ENCODE measurements around the gene KCNH1.
"Not testable (repeated sequence)": the region's sequence is repeated elsewhere in the genome, so short reads cannot be mapped to it uniquely, and the experiment has no call there.

KCNH1 gene

DNA sequence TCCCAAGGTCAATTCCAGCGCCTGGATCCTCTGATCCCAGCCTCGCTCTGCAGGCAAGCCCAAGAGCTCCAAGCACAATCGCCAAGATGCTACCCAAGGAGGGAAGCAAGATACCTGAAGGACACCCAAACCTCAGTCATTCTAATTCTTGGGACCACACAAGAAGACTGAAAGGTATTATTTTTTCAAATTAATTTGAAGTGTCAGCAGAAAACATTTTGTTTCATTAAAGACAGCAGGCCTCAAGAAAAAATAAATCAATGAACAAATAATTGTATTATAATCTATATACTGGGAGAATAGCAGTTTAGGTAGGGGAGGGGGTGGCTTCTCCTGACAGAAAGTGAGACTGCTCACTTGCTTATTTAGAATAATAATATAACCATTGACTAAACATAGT is 457.4 kb downstream of the KCNH1 start:
- no peaks in the 10 kb centered on the region for H3K9me3 ChIP-seq
- in situ Hi-C loops (cut with MboI; ENCODE audit: low sequenced_read_pairs), result no loop called here
- H3K4me1 ChIP-seq, result no peaks in the 10 kb centered on the region
- no peak for DNase-seq (ENCODE audit: low spot score in 2 of 2)
- H3K4me3 ChIP-seq, result no peak overlapping the region
- H3K27me3 ChIP-seq (ENCODE audit: low read depth), result no peaks in the 10 kb centered on the region
- H3K36me3 ChIP-seq (replicated peaks), result no peaks in the 10 kb centered on the region

DNA sequence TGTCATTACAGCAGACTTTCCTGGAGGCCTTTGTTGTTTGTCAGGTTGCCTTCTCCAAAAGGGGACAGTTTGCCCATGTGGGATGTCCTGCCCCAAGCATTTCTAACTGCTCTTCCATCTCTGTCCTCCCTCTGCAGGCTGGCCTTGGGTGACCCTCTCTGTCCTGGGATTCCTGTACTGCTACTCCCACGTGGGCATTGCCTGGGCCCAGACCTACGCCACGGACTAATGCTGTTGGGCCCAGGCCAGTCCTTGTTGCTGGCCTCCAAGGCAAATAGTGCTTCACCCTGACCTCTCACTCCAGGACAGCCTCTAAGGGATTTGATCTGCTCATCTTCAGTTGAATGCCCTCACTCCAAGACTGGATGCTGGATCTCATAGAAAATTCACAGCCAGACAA is 459.8 kb downstream of the KCNH1 start:
- Histone ChIP-seq H3K4me3 (no peak overlapping the region), H3K9me3 (no peaks in the 10 kb centered on the region), H3K27me3 (ENCODE audit: low read depth) (no peaks in the 10 kb centered on the region), H3K36me3 (replicated peaks) (no peaks in the 10 kb centered on the region), H3K4me1 (no peaks in the 10 kb centered on the region)
- in situ Hi-C loops (cut with MboI; ENCODE audit: low sequenced_read_pairs), result no loop called here
- DNase-seq (ENCODE audit: low spot score in 2 of 2), result no peak

DNA sequence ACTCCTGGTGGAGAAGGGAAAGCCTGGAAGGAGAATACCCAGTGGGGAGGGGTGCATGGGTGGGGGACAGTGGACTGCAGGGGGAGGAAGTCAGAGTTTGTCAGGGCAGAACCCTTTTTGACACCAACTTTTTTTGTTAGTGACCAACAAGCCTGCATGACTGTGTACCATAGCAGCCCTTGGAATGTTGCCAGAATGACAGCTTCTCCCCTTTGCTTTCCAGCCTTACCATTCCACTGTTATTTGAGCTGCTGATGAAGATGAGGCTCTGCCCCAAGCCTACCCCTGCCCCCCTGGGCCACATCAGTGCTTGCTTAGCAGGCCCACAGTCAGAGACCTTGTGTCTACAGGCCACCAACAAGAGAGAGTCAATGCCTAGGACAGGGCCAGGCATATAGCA is 464.0 kb downstream of the KCNH1 start:
- no peaks in the 10 kb centered on the region for H3K27me3 ChIP-seq (ENCODE audit: low read depth)
- no peak overlapping the region for H3K4me3 ChIP-seq
- in situ Hi-C loops (cut with MboI; ENCODE audit: low sequenced_read_pairs), result no loop called here
- no peaks in the 10 kb centered on the region for H3K36me3 ChIP-seq (replicated peaks)
- no peaks in the 10 kb centered on the region for H3K9me3 ChIP-seq
- H3K4me1 ChIP-seq, result no peaks in the 10 kb centered on the region
- DNase-seq (ENCODE audit: low spot score in 2 of 2), result no peak

DNA sequence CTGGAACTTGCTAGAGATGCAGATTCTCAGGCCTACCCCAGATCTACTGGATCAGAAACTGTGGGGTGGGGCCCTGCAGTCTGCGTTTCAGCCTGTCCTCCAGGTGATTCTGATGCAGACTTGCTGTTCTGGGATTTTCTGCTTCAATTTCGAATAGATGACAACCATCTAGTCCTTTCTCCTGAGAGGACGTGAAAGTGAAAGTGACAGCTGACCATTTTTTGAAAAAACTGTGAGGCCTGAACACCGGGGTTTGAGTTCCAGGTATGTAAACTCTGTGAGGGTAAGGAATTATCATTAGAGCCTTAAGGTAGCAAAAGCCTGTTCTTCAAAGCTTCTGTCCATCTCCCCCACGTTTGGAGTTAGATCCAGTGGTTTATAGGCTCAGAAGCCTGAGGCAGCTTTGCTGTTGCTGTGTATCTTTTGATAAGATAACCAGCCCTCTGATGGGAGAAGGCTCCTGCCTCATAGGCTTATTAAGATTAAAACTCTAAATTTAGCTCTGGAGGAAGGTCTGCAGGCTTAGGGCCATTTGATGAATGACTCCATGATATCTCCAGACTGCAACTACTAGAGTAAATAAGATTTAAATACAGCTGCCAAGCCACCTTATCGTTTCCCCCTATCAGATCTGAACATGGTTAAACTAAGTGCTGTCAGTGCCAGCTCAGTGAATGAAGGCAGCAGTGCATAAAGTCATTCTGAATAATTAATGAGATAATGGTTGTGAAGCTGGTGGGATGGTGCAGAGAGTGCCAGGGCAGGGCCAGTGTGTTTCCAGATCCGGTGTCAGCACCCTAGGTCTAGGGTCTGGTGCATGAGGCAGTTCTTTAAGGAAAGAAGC is 470.0 kb downstream of the KCNH1 start:
- H3K36me3 ChIP-seq (replicated peaks), result no peaks in the 10 kb centered on the region
- H3K27me3 ChIP-seq (ENCODE audit: low read depth), result no peaks in the 10 kb centered on the region
- no peak for DNase-seq (ENCODE audit: low spot score in 2 of 2)
- in situ Hi-C loops (cut with MboI; ENCODE audit: low sequenced_read_pairs), result no loop called here
- no peaks in the 10 kb centered on the region for H3K4me1 ChIP-seq
- no peak overlapping the region for H3K4me3 ChIP-seq
- H3K9me3 ChIP-seq, result no peaks in the 10 kb centered on the region

DNA sequence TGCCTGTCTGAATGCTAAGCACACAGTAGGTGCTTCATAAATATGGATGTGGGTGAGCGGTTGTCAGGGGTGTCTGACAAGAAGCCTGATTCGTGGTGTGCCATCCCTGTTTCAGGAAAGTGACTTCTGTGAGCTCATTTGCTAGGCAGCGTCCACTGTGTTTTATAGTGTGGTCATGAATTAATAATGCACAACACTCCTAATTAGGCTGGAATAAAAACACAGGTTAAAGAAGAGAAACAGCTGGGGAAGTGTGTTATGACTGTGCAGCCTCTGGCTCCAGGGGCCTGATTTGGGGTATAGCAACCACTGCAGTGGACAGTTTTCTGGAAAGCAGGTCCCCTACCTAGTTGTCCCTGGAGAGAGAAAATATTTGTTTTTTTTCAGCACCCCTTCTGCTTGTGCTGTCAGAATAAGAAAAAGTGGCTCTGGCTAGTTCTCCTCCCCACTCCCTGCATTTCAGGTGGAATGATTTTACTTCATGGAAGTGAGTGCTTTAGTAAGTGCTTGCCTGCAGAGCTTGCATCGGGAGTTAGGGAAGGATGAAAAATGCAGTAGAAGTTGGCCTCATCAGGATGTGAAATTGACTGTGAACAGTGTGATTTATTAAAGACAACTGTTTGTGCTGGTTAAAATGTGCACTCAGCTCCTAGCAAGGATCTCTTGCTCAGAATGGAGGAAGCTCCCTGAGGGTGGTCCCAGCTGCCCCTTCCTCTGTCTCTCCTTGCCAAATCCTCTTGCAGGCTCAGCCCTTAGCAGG is 471.5 kb downstream of the KCNH1 start:
- Histone ChIP-seq H3K9me3 (no peaks in the 10 kb centered on the region), H3K36me3 (replicated peaks) (no peaks in the 10 kb centered on the region), H3K27me3 (ENCODE audit: low read depth) (no peaks in the 10 kb centered on the region), H3K4me1 (no peaks in the 10 kb centered on the region), H3K4me3 (no peak overlapping the region)
- no peak for DNase-seq (ENCODE audit: low spot score in 2 of 2)
- in situ Hi-C loops (cut with MboI; ENCODE audit: low sequenced_read_pairs), result no loop called here

DNA sequence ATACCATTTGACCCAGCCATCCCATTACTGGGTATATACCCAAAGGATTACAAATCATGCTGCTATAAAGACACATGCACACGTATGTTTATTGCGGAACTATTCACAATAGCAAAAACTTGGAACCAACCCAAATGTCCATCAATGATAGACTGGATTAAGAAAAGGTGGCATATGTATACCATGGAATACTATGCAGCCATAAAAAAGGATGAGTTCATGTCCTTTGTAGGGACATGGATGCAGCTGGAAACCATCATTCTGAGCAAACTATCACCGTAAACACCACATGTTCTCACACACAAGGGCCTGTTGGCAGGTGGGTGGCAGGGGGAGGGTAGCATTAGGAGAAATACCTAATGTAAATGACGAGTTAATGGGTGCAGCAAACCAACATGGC is 472.4 kb downstream of the KCNH1 start:
- H3K9me3 ChIP-seq; DNase-seq (ENCODE audit: low spot score in 2 of 2); H3K4me1 ChIP-seq; H3K4me3 ChIP-seq; in situ Hi-C loops (cut with MboI; ENCODE audit: low sequenced_read_pairs); H3K27me3 ChIP-seq (ENCODE audit: low read depth); H3K36me3 ChIP-seq (replicated peaks): not testable (repeated sequence)

DNA sequence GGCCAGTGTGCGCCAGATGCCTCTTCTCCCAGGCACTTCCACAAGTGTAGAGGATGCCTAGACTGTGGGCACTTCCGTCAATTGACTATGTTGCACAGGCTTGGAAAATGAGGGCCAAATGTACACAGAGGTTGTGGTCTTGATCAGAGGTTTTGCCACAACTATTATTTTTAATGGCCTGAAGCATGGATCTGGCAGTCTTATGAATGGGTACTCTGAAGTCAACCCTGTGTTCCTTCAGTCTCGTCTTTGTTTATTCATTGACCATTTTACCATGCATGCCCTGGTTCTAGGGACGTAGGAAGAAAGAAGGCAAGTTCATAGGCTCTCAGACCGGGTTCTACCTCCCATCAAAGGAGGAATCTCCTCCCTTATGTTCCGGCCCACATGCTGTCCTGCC is 476.1 kb downstream of the KCNH1 start:
- in situ Hi-C loops (cut with MboI; ENCODE audit: low sequenced_read_pairs), result no loop called here
- Histone ChIP-seq H3K4me1 (no peaks in the 10 kb centered on the region), H3K9me3 (no peaks in the 10 kb centered on the region), H3K36me3 (replicated peaks) (no peaks in the 10 kb centered on the region), H3K27me3 (ENCODE audit: low read depth) (no peaks in the 10 kb centered on the region), H3K4me3 (no peak overlapping the region)
- no peak for DNase-seq (ENCODE audit: low spot score in 2 of 2)

DNA sequence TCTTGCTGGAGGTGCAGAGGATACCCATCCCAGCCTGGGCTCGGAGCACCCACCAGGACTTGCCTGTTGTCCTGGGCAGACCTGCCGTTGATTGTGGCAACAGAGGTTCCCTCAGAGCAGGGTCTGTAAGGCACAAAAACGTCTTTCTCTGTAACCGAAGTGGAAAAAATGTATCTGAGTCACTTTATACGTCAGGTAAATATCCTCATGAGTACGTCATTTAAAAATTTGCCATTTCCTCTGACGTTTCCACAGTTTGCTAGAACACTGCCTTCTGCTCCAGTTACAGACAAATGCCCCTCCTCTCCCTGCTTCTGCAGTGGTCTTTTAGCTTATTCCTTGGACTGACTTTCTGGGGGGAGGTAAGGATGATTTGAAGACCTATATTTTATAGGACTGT is 478.4 kb downstream of the KCNH1 start:
- no peaks in the 10 kb centered on the region for H3K4me1 ChIP-seq
- H3K27me3 ChIP-seq (ENCODE audit: low read depth), result no peaks in the 10 kb centered on the region
- no peak overlapping the region for H3K4me3 ChIP-seq
- H3K9me3 ChIP-seq, result no peaks in the 10 kb centered on the region
- H3K36me3 ChIP-seq (replicated peaks), result no peaks in the 10 kb centered on the region
- in situ Hi-C loops (cut with MboI; ENCODE audit: low sequenced_read_pairs), result no loop called here
- no peak for DNase-seq (ENCODE audit: low spot score in 2 of 2)

DNA sequence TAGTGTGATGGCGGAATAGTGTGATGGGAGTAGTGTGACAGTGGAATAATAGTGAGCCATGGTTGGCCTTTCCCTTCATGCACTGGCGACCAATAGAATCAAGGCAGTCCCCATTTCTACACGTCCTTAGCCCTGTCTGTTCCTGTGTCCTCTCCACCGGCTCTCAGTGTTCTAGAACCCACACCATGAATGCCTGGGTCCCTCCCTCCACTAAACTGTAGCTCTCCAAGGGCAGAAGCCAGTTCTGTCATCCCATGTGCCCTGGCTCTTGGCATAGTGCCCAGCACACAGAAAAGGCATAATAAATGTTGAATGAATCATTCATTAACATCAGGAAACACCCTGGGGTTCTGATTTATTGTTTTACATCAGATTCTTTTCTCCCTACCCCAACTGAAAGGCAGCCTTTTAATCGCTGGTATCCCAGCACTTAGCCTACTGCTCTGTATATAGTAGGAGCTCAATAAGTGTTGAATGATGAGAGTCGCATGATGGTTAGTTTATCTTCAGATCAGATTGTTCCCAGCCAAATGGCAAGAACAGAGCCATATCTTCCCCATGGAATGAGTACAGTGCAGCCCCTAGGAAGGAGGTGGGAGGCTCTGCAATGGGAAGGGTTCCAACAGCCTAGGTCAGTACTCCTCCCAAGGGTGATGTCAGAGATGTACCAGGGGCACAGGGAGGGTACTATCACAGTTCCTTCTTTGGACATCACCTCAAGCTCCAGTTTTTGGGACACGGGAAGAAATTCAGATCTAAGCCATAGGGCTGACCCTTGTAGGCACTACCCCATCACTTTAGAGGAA is 479.6 kb downstream of the KCNH1 start:
- H3K4me1 ChIP-seq, result no peaks in the 10 kb centered on the region
- no peak for DNase-seq (ENCODE audit: low spot score in 2 of 2)
- H3K36me3 ChIP-seq (replicated peaks), result no peaks in the 10 kb centered on the region
- H3K9me3 ChIP-seq, result no peaks in the 10 kb centered on the region
- H3K27me3 ChIP-seq (ENCODE audit: low read depth), result no peaks in the 10 kb centered on the region
- in situ Hi-C loops (cut with MboI; ENCODE audit: low sequenced_read_pairs), result no loop called here
- H3K4me3 ChIP-seq, result no peak overlapping the region

DNA sequence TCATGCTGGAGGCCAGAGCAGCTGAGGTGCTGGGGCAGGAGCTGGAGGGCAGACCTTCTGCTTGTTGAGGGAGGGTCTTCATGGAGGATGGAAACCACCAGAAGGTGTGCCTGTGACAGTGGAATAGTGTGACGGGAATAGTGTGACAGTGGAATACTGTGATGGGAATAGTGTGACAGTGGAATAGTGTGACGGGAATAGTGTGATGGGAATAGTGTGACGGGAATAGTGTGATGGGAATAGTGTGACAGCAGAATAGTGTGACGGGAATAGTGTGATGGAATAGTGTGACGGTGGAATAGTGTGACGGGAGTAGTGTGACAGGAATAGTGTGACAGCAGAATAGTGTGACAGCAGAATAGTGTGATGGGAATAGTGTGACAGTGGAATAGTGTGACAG is 480.2 kb downstream of the KCNH1 start:
- Histone ChIP-seq H3K9me3 (no peaks in the 10 kb centered on the region), H3K4me3 (no peak overlapping the region), H3K27me3 (ENCODE audit: low read depth) (no peaks in the 10 kb centered on the region), H3K36me3 (replicated peaks) (no peaks in the 10 kb centered on the region), H3K4me1 (no peaks in the 10 kb centered on the region)
- no peak for DNase-seq (ENCODE audit: low spot score in 2 of 2)
- in situ Hi-C loops (cut with MboI; ENCODE audit: low sequenced_read_pairs), result no loop called here

DNA sequence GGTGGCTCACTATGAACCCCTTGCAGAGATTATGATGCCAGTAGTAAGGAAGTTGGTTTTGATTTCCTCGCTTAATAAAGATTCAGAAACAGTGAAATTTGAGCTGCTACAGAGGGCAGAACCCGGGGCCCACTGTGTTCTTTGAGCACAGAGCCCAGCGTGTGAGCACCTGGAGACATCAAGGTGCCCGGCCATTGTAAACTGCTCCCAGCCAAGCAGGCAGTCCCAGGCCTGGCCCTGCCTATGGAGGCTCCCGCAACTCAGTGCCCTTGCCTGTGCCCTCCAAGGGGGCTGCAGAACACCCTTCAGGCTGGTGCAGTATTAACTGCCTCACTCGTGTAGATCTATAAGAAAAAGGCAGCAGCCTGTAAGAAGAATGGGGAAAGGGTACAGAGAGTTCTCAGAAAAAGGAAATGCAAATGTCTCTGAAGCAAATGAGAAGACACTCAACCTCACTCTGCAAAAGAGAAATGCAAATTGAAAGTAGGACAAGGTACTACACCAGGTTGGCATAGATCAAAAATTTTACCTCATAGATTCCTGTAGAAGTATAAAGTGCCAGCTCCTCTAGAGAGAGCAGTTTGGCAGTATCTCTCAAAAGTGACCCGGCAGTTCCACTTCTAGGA is 481.5 kb downstream of the KCNH1 start:
- in situ Hi-C loops (cut with MboI; ENCODE audit: low sequenced_read_pairs), result no loop called here
- DNase-seq (ENCODE audit: low spot score in 2 of 2), result no peak

DNA sequence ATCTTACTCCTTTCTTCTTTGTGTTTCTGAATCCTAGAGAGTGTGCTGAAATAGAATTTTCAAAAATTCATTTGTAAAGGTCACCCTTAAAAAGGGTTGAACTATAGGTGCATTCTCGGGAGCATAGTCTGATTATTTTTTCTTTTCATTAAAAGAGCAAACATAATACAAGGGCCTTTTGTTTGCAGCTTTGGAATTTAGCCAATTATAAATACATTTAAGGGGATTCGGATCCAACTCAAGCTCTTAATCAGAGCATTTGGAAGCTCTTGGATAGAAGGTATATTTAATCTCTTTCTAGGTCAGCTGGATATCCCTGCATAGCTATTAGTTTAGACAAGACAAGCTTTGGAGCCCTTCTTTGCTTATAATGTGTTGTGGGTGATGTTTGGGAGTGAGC is 483.5 kb downstream of the KCNH1 start:
- in situ Hi-C loops (cut with MboI; ENCODE audit: low sequenced_read_pairs), result no loop called here
- Histone ChIP-seq H3K9me3 (no peaks in the 10 kb centered on the region), H3K4me3 (no peak overlapping the region), H3K27me3 (ENCODE audit: low read depth) (no peaks in the 10 kb centered on the region), H3K4me1 (no peaks in the 10 kb centered on the region), H3K36me3 (replicated peaks) (no peaks in the 10 kb centered on the region)
- no peak for DNase-seq (ENCODE audit: low spot score in 2 of 2)

More for the DNA sequence above, 481.5 kb downstream of the KCNH1 start:
- H3K27me3 ChIP-seq (ENCODE audit: low read depth), result no peaks in the 10 kb centered on the region
- H3K4me1 ChIP-seq, result no peaks in the 10 kb centered on the region
- H3K36me3 ChIP-seq (replicated peaks), result no peaks in the 10 kb centered on the region
- no peaks in the 10 kb centered on the region for H3K9me3 ChIP-seq
- no peak overlapping the region for H3K4me3 ChIP-seq

DNA sequence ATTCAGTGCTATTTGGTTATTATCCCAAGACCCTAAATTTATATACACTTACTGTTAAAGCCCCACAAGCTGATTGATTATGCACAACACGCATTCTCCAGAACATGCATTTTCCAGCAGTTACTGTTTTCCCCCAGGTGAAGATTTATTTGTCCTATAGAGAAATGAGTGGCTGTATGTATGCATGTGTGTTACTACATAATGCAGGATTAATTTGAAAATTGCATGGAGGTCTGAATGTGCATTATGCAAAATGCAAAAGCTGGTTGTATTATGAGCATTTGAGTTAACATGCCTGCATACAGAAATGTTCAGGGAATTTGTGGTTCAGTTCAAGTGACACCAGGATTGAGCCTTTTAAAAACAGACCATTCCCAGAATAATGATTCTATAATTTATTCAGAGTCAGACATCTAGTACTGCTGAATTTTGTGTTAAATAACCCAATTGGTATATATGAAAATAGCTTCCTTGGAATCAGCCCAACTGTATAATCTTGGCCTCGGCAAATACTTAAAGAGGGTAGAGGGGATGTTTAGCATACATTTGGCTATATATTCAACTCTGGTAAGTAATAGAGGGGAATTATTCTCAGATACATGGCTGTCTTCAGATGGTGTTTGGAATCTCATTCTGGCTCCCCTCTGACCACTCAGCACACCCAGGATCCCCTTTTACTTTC is 485.2 kb downstream of the KCNH1 start:
- H3K36me3 ChIP-seq (replicated peaks), result no peaks in the 10 kb centered on the region
- in situ Hi-C loops (cut with MboI; ENCODE audit: low sequenced_read_pairs), result no loop called here
- no peak for DNase-seq (ENCODE audit: low spot score in 2 of 2)
- no peaks in the 10 kb centered on the region for H3K4me1 ChIP-seq
- no peaks in the 10 kb centered on the region for H3K27me3 ChIP-seq (ENCODE audit: low read depth)
- H3K9me3 ChIP-seq, result no peaks in the 10 kb centered on the region
- H3K4me3 ChIP-seq, result no peak overlapping the region
